ENCODE measurements around the gene TAGLN2.

- no peak for TF ChIP-seq CTCF (IDR thresholded peaks at IDR 0.05; ENCODE audit: poor library complexity)
- TF ChIP-seq EZH2 (IDR thresholded peaks at IDR 0.05; ENCODE audit: borderline replicate concordance): no peak
Measured at GRCh38 chr1:159873530-159874143, 51.7 kb downstream of the TAGLN2 start.

Measured in hepatocyte (in vitro differentiated cells).